ENCODE results near the gene GPC3.

DNA sequence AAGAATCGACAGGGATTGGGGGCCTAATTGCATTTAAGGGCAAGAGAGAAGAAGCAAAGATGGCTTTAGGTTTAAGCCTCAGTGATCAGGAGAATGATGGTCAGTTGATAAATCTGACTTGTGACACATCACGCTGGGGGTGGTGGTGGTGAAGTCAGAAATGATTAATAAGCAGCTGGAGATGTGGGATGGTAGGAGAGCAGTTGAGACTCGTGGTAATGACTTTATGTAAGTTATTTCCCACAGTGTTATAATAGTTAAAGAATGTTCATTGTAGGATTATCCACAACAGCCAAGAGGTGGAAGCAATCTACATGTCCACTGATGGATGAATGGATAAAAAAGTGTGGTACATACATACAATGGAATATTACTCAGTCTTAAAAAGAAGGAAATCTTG is 391.2 kb downstream of the GPC3 start:
- TF ChIP-seq, protein P1, sequence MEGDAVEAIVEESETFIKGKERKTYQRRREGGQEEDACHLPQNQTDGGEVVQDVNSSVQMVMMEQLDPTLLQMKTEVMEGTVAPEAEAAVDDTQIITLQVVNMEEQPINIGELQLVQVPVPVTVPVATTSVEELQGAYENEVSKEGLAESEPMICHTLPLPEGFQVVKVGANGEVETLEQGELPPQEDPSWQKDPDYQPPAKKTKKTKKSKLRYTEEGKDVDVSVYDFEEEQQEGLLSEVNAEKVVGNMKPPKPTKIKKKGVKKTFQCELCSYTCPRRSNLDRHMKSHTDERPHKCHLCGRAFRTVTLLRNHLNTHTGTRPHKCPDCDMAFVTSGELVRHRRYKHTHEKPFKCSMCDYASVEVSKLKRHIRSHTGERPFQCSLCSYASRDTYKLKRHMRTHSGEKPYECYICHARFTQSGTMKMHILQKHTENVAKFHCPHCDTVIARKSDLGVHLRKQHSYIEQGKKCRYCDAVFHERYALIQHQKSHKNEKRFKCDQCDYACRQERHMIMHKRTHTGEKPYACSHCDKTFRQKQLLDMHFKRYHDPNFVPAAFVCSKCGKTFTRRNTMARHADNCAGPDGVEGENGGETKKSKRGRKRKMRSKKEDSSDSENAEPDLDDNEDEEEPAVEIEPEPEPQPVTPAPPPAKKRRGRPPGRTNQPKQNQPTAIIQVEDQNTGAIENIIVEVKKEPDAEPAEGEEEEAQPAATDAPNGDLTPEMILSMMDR (IDR thresholded peaks at IDR 0.05 in 4 of 5, conservative IDR thresholded peaks at IDR 0.05 in 1 of 5), result no peak
- no peak for TF ChIP-seq POLR2A (IDR thresholded peaks at IDR 0.05)
